Measurements from ENCODE around the gene CD101.
A peak's percentile ranks its signal among the peaks of the same experiment; 100 is the strongest.

The CD101 gene

GRCh38 chr1:117059678-117060440, 58.3 kb downstream of the CD101 start, which contains the start of gene TTF2:
TTF2 (plus strand) TSS chr1:117060326; CDS start chr1:117060347, 21 bp downstream.
- peak; percentile 98 for DNase-seq

- DNase-seq: peak; percentile 32
These were observed 59.1 kb downstream of the CD101 start for GRCh38 chr1:117060441-117061317.

GRCh38 chr1:117061986-117062415, 60.4 kb downstream of the CD101 start:
- peak; percentile 8 for DNase-seq

DNA sequence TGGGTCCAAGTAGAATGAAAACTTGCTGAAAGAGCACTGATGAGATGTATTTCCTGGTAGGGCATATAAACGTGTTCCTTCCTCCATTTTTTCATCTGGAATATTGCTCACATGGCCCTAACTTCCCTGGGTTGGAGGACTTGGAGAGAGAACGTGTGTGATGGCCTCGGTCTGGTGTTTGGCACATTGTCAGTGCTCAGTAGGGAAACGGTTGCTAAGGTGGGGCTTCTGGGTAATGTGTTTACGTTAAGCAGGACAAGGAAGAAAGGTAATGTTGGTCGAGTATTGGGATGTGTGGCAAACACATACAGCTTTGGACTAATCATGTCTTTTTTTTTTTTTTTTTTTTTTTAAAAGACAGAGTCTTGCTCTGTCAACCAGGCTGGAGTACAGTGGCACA, 64.8 kb downstream of the CD101 start:
- no peak for DNase-seq

DNA sequence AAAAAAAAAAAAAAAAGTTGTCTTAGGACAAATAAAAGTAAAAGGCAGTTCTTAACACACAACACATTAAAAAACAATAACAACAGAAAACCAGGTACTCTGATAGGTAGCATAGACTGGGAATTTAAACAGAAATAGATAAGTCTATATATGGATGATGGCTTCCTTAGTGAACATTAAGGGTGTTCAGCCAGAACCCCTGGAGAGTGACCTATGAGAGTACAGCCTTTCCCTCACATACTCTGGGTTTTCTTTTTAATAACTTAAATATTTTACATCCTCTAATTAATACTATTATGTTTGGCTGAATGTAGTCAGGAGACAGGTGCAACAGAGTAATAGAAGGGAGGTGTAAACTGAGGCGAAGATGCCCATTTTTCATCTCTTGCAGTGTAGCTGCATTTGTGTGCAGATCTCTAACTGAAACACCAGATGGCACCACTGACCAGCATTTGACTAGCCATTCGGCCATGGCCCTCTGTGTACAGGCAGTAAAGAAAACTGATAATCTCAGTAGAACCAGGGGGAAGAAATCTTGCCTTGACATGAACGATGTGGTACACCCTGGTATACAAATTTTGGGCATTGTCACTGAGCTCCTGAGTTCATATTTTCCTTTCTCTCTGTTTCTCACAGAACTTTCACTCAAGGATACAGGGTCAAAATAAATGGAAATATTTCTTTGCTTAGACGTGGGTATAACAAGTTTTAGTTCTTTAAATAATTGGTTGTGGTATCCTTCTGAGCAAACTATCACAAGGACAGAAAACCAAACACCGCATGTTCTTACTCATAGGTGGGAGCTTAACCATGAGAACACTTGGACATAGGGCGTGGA, 66.2 kb downstream of the CD101 start:
- peak; percentile 26 for DNase-seq

- DNase-seq: no peak
These were observed 67.0 kb downstream of the CD101 start for GRCh38 chr1:117068580-117068979.

DNA sequence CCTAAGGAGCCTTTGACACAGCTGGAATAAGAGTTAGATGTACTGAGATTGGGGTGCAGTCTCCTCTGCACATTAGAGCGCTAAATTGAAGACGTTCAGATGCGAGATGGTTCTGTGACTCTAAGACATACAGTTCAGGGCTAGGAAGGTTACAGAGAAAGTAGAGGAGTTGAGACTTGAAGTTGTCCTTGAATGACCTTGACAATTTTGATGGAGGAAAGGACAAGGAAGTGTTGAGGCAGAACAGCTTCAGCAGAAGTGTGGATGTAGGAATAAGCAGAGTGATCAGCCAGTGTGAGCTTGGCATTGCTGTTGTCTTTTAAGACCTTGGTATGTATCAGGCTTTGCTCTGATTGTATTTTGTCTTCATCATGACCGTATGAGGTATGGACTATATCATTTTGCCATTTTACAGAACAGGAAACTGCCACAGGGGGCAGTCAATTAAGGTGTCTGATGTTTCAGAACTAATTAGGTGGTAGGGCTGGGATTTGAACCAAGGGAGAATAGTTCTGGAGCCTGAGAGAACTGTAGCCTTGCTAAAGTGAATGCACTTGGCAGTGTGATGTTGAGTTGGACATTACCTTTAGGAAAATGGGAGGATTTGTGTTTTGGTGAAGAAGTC, 67.8 kb downstream of the CD101 start:
- no peak for DNase-seq

DNA sequence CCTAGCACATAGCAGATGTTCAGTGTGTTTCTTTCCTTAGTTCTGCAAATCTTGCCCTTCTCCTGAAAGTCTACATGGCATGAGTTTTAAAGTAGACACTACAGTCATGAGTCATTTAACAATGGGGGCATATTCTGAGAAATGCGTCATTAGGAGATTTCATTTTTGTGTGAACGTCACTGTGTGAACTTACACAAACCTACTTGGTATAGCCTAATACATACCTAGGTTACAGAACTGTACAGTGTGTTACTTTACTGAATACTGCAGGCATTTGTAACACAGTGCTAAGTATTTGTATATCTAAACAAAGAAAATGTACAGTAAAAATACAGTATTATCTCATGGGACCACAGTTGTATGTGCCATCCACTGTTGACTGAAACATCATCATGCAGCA, 68.6 kb downstream of the CD101 start:
- no peak for DNase-seq

GRCh38 chr1:117076648-117077047, 75.1 kb downstream of the CD101 start:
- no peak for DNase-seq

DNA sequence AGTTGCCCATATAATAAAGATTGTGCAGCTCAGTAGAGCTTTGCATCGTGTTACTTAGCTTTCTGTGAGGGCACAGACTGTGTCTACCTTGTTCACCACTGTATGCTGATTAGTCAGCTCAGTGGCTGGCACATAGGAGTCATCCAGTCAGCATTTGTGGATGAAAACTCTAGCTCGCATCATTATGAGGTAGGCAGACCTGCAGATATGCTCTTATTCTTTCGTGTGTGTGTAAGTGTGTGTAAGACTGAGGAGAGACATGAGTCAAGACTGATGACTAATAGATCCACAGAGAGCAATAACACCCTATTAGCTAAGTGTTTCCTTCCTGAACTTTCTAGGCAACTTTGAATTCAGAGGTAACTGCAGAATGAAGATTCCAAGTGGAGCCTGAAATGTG, 75.7 kb downstream of the CD101 start:
- DNase-seq: no peak

DNA sequence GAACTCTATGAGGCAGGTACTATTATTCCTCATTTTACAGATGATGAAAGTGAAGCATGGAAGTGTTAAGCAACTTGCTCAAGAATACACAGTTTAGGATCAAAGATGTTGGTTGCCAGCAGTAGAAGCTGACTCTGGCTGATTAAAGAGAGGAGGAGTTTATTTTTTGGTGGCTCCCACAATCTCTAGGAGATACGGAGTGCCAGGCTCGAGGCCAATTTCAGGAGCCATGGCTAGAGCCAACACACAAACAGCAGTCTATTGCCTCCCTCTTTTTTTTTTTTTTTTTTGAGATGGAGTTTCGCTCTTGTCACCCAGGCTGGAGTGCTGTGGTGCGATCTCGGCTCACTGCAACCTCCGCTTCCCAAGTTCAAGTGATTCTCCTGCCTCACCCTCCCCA, 78.2 kb downstream of the CD101 start:
- DNase-seq: no peak

DNA sequence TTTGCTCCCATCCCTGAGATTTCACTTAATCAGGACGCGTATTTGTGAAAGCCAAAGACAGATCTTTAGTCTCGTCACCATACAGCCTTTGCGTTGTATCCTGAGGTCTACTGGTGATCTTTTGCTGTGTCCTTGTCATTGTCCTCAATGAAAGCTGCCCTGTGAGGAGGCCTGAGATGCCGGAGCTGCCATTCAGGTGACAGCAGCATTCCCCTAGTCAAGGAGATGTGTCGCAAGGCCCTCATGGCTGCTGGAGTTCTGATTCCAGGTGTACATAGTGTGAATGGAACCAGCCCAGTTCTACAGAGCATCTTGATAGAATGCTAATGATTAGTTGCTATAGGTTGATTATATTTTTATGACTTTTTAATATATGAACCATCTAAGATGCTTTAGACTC, 82.7 kb downstream of the CD101 start:
- no peak for DNase-seq
